GM12878 (cell line): Measurements from ENCODE around the gene PACS1.

ENCODE experiments used
- MYC ChIP-seq: IDR thresholded peaks from 2 replicates; pipeline ENCODE4 v1.6.1; 2011; ENCODE audit warnings: mild to moderate bottlenecking, low read length, moderate library complexity, inconsistent platforms; ENCODE audit not compliant: insufficient read depth, insufficient replicate concordance, insufficient read length, severe bottlenecking
- POLR2A ChIP-seq: IDR thresholded peaks from 2 replicates; pipeline ENCODE4 v1.6.1; 2011; ENCODE audit warnings: low read depth, mild to moderate bottlenecking, low read length
- ZZZ3 ChIP-seq: IDR thresholded peaks from 2 replicates; pipeline ENCODE4 v1.6.1; 2011; ENCODE audit warnings: low read depth; ENCODE audit not compliant: control insufficient read depth, insufficient read length

GRCh38 chr11:66275396-66275795, 205.3 kb downstream of the PACS1 start:
- TF ChIP-seq MYC, result no peak
- TF ChIP-seq POLR2A, result no peak
- no peak for TF ChIP-seq ZZZ3
